Right lobe of liver (tissue), 6 donors: ENCODE results near the gene HHATL. TPM values are rescaled to one million over a fixed set of nuclear protein-coding genes. Genes with fewer than 3 reads are reported as not detected.

Source experiments
- ATAC-seq, 4 donors: fragments of 200-7000 bp; cut with Tn5 transposase; one replicate each; pipeline ENCODE4 v1.9.1; 2020; ENCODE audit warnings: mild to moderate bottlenecking in 4 of 4, moderate library complexity in 4 of 4
- DNase-seq, 3 donors: peaks; one replicate each; pipeline ENCODE4 v3.0.0-alpha.2; 2020
- H3K27ac ChIP-seq, 3 donors: fragments of 200-600 bp; one replicate each; pipeline ENCODE4 v1.8.0; 2022
- H3K27me3 ChIP-seq, 2 donors: fragments of 200-600 bp; one replicate each; pipeline ENCODE4 v1.8.0; 2022
- H3K36me3 ChIP-seq, 4 donors: fragments of 200-600 bp; sonication (generic) in 1 of 4; one replicate each; pipeline versions ENCODE4 v1.5.1 to v1.8.0; 2017 to 2022; ENCODE audit warnings: control low read depth in 1 of 4
- H3K4me1 ChIP-seq, 4 donors: fragments of 200-600 bp; sonication (generic) in 1 of 4; one replicate each; pipeline versions ENCODE4 v1.5.1 to v1.8.0; 2017 to 2022; ENCODE audit warnings: control low read depth in 1 of 4
- H3K4me3 ChIP-seq, 3 donors: fragments of 200-600 bp; one replicate each; pipeline ENCODE4 v1.8.0; 2022
- H3K9me3 ChIP-seq, 4 donors: fragments of 200-600 bp; sonication (generic) in 1 of 4; one replicate each; pipeline versions ENCODE4 v1.5.1 to v1.8.0; 2017 to 2022; ENCODE audit warnings: control low read depth in 1 of 4
- POLR2A ChIP-seq: fragments of 450-650 bp; IDR thresholded peaks from one replicate; pipeline ENCODE4 v1.6.1; 2017; ENCODE audit warnings: antibody characterized with exemption, mild to moderate bottlenecking
- WGBS: methylation state at CpG from one replicate; pipeline ENCODE4 v1.1.6; 2018; ENCODE audit warnings: low coverage, low lambda C conversion rate; ENCODE audit not compliant: insufficient coverage; ENCODE audit errors: missing lambda C conversion rate; 5-methylcytosine and 5-hydroxymethylcytosine counted together
- intact Hi-C, 2 donors: fragments of 100-400 bp; cut with DNase I; formaldehyde crosslinking; loops; one replicate each; pipeline versions ENCODE4 v1.11.2 to v1.14.1; 2022
- total RNA-seq, 6 experiments: library from RNA; depleted of rRNA in 2 of 6; stranded (reverse); fragments of >200 nt in 2 of 6; fragmentation: NEBNext Ultra II Directional in 3 of 6; extraction: Animal tissue kit (Norgen Biotek cat#: 25700) in 3 of 6; gene quantifications; one replicate each; pipeline versions ENCODE4 v1.1.0 to v1.2.4, GENCODE V29; 2016 to 2023
- TF ChIP-seq, protein P1 (sequence below), 4 donors: fragments of 200-600 bp in 3 of 4; fragments of 450-650 bp in 1 of 4; IDR thresholded peaks; one replicate each; pipeline versions ENCODE4 v1.5.1 to v1.8.0; 2016 to 2022; ENCODE audit warnings: antibody characterized with exemption in 4 of 4, mild to moderate bottlenecking in 2 of 4
- donor health status: DM: no; HTN: yes; CAD: no.
- donor health status: DM: no; HTN: no; CAD: no.
- donor health status: DM: no; HTN: no; CAD: no.
- donor health status: DM: no; HTN: yes; CAD: no.
- donor health status: DM: no; HTN: yes; CAD: no.

The HHATL gene
- total RNA-seq, 6 experiments from 2014 or later: 0.29 to 1.0 (median 0.60) TPM; not detected in 3

DNA sequence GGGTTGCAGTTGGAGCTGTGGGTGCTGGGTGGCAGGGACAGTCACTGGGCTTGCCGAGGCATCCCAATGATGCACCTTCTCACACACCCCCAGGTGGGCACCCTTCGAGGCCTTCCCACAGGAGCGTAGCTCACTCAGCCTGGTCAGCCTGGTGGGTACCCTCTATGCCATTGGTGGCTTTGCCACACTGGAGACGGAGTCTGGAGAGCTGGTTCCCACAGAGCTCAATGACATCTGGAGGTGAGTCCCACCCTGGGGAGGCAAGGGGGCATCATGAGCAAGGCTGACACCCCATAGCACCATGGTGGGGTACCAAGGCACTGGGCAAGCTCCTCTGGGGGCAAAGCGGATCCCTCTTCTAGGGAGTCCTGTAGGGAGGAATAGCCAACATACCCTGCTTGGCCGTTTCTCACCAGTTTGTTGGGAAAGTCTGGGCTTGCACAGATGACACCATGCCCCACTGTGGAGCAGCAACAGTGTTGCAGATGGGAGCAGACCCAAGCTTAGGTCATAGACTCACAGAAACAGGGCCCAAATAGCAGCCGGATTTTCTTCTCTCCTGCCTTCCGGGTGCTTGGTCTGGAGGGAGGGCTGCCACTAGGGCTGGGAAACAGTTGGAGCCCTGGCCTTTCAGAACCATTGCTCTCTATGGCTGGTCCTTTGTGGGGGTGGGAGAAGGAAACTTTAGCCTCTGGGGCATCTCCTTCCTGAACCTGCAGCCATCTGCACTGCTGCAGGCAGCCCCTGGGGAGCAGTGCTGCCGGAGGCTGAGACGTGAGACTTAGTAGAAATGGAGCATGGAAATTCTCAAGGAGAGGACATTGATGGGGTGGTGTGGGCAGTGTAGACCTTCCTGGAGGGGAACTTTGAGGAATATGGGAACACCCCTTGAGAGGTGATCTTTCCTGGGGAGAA is 11.6 kb downstream of the HHATL start:
- TF ChIP-seq, protein P1, sequence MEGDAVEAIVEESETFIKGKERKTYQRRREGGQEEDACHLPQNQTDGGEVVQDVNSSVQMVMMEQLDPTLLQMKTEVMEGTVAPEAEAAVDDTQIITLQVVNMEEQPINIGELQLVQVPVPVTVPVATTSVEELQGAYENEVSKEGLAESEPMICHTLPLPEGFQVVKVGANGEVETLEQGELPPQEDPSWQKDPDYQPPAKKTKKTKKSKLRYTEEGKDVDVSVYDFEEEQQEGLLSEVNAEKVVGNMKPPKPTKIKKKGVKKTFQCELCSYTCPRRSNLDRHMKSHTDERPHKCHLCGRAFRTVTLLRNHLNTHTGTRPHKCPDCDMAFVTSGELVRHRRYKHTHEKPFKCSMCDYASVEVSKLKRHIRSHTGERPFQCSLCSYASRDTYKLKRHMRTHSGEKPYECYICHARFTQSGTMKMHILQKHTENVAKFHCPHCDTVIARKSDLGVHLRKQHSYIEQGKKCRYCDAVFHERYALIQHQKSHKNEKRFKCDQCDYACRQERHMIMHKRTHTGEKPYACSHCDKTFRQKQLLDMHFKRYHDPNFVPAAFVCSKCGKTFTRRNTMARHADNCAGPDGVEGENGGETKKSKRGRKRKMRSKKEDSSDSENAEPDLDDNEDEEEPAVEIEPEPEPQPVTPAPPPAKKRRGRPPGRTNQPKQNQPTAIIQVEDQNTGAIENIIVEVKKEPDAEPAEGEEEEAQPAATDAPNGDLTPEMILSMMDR (IDR thresholded peaks at IDR 0.05): no peak
- no peak for TF ChIP-seq POLR2A
- H3K27me3 ChIP-seq: no peaks in the 10 kb centered on the region
- no peak for ATAC-seq
- H3K4me1 ChIP-seq: no peaks in the 10 kb centered on the region
- 79% methylated on average over 4 of the region's 10 CpGs for WGBS
- no peak for DNase-seq
- no peaks in the 10 kb centered on the region for H3K36me3 ChIP-seq
- no peak overlapping the region for H3K27ac ChIP-seq
- intact Hi-C loops: no loop called here
- no peak overlapping the region for H3K4me3 ChIP-seq
- no peaks in the 10 kb centered on the region for H3K9me3 ChIP-seq

DNA sequence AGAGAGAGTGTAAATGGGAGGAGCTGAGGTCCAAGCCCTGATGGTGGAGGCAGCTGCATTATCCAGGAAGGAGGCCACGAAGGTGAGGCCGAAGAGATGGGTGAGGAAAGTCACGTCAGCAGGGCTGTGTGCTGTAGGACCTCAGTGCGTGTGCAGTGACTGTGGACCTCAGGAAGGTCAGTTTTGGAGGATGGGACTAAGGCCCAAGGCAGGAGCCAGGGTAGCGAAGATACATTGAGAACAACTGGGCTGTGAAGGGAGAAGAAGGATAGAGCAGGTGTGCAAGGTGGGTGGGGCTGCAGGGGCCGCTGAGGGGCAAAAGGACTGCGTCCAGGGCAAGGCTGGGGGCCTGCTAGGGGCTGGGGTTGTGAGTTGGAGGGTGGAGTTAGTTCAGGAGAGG is 12.4 kb downstream of the HHATL start:
- ATAC-seq (no peak), DNase-seq (no peak)
- no peaks in the 10 kb centered on the region for H3K36me3 ChIP-seq
- no peaks in the 10 kb centered on the region for H3K27me3 ChIP-seq
- H3K4me1 ChIP-seq: no peaks in the 10 kb centered on the region
- intact Hi-C loops: no loop called here
- no peaks in the 10 kb centered on the region for H3K9me3 ChIP-seq
- H3K27ac ChIP-seq: no peak overlapping the region
- TF ChIP-seq, protein P1 (IDR thresholded peaks at IDR 0.05): no peak
- no peak for TF ChIP-seq POLR2A
- no peak overlapping the region for H3K4me3 ChIP-seq
- WGBS: 50% methylated on average over 7 of the region's 7 CpGs

DNA sequence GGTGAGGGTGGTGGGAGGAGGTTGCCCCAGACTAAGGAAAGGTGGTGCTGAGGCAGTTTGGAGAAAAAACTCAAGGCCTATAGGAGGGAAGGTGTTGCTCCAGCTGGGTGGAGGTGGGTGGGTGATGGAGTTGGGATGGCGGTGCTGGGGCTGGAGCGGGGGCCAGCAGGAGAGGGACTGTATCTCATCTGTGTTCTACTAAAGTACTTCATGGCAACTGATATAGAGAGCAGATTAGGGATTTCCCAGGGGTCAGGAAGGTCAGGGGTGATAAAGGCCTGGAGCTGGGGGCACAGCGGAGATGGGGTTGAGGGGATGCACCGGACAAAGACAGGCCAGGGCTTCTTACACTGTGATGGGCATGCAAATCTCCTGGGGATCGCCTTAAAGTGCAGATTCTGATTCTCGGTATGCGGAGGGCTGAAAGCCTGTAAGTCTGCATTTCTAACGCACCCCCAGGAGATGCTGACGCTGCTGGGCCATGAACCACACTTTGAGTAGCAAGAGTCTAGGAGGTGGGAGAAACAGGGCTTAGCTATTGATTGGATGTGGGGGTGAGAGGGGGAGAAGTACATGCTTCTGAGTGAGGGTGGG is 13.1 kb downstream of the HHATL start:
- Histone ChIP-seq H3K4me3 (no peak overlapping the region), H3K9me3 (no peaks in the 10 kb centered on the region), H3K27ac (no peak overlapping the region), H3K36me3 (no peaks in the 10 kb centered on the region), H3K4me1 (no peaks in the 10 kb centered on the region), H3K27me3 (no peaks in the 10 kb centered on the region)
- 49% methylated on average over 8 of the region's 9 CpGs for WGBS
- ATAC-seq (no peak), DNase-seq (no peak)
- intact Hi-C loops: loop anchor here in 1 of 2 donors (10.0 kb wide), 1 partner anchor 45 kb away; no protein-coding TSS in a partner anchor
- TF ChIP-seq POLR2A: no peak
- TF ChIP-seq, protein P1 (IDR thresholded peaks at IDR 0.05): no peak

DNA sequence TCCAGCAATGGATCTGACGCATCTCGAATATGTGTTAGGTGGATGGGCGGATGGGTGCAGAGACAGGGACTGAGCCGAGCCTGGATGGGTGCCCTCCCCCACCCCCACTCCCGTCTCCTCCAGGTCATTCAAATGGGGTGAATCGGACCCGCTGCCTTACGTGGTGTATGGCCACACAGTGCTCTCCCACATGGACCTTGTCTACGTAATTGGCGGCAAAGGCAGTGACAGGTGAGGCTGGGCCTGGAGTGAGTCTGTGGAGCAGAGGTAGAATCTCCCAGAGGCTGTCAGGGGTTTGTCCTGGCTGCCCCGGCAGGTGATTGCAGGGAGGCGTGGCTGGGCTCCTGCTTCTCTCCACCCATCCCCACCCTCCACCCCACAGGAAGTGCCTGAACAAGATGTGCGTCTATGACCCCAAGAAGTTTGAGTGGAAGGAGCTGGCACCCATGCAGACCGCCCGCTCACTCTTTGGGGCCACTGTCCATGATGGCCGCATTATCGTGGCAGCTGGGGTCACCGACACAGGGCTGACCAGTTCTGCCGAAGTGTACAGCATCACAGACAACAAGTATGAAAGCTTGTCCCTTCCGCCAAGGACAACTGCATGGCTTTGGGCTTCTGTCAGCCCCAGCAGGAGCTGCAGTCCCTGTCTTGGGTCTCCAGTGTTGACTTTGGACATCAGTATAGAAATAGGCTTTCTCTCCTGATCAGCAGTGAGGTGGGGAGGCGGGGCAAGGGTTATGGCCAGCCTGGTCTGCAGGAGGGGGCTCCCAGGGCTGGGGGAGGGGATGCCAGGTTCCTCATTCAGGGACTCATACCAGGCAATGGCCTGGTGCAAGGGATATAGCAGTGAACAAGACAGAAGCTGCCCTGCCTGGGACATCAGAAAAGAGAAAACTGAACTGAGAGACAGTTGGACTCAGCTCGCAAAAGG is 13.8 kb downstream of the HHATL start:
- no peak for DNase-seq
- Histone ChIP-seq H3K36me3 (no peaks in the 10 kb centered on the region), H3K4me3 (no peak overlapping the region), H3K9me3 (no peaks in the 10 kb centered on the region), H3K27ac (no peak overlapping the region), H3K4me1 (no peaks in the 10 kb centered on the region), H3K27me3 (no peaks in the 10 kb centered on the region)
- intact Hi-C loops: loop anchor here in 1 of 2 donors (10.0 kb wide), 1 partner anchor 46 kb away; no protein-coding TSS in a partner anchor
- no peak for TF ChIP-seq POLR2A
- TF ChIP-seq, protein P1 (IDR thresholded peaks at IDR 0.05): no peak
- WGBS: 82% methylated on average over 5 of the region's 22 CpGs
- ATAC-seq: no peak
